Suppressor macrophage treated with lipopolysaccharide for 4 hours (primary cell): ENCODE measurements around the gene THRA.
A peak's percentile ranks its signal among the peaks of the same experiment; 100 is the strongest.

Experiments used
- DNase-seq: peaks from one replicate; pipeline ENCODE4 v3.0.0-alpha.2; 2020

Gene THRA

GRCh38 chr17:40027614-40028012 is 35.2 kb upstream of the THRA start:
- no peak for DNase-seq

GRCh38 chr17:40028595-40028994 is 34.2 kb upstream of the THRA start:
- DNase-seq: no peak

GRCh38 chr17:40031706-40032105 is 31.1 kb upstream of the THRA start:
- DNase-seq: no peak

GRCh38 chr17:40032322-40033320 is 30.1 kb upstream of the THRA start:
- DNase-seq: no peak

GRCh38 chr17:40033339-40033738 is 29.4 kb upstream of the THRA start:
- DNase-seq: no peak

GRCh38 chr17:40034426-40035161 is 28.2 kb upstream of the THRA start:
- no peak for DNase-seq

GRCh38 chr17:40035162-40035559 is 27.6 kb upstream of the THRA start:
- no peak for DNase-seq

GRCh38 chr17:40038882-40039513 is 23.8 kb upstream of the THRA start:
- DNase-seq: no peak

- peak; percentile 53 for DNase-seq
Measured at GRCh38 chr17:40041196-40041595, 21.6 kb upstream of the THRA start.

- DNase-seq: no peak
Measured at GRCh38 chr17:40056379-40057015, 6.3 kb upstream of the THRA start.

GRCh38 chr17:40058186-40058784 is 4.5 kb upstream of the THRA start:
- peak; percentile 52 for DNase-seq

- DNase-seq: no peak
Measured at GRCh38 chr17:40058865-40059264, 3.9 kb upstream of the THRA start.

GRCh38 chr17:40059729-40060475 is 2.9 kb upstream of the THRA start:
- DNase-seq: no peak

- DNase-seq: no peak
Measured at GRCh38 chr17:40060887-40061608, 1.7 kb upstream of the THRA start.

GRCh38 chr17:40061609-40062038 is 1.1 kb upstream of the THRA start:
- DNase-seq: no peak

GRCh38 chr17:40063187-40063771 is 514 bp downstream of the THRA start:
- peak; percentile 72 for DNase-seq

GRCh38 chr17:40063901-40064531 is 1.3 kb downstream of the THRA start:
- peak; percentile 90 for DNase-seq

GRCh38 chr17:40064971-40065768 is 2.4 kb downstream of the THRA start:
- no peak for DNase-seq
